ENCODE results near the gene XAGE5.
"Not testable (repeated sequence)": the region's sequence is repeated elsewhere in the genome, so short reads cannot be mapped to it uniquely, and the experiment has no call there.

GRCh38 chrX:52804876-52805275, 6.2 kb upstream of the XAGE5 start:
- not testable (repeated sequence) for TF ChIP-seq CTCF (IDR thresholded peaks at IDR 0.05; ENCODE audit: insufficient read depth, low read length); POLR2AphosphoS5 (IDR thresholded peaks at IDR 0.05; ENCODE audit: low read depth); GABPA (IDR thresholded peaks at IDR 0.05; ENCODE audit: low read depth); SPI1 (IDR thresholded peaks at IDR 0.05; ENCODE audit: borderline replicate concordance, low read depth)
